Stomach (tissue), 9 donors: ENCODE data around the gene ZC3H12C. TPM values are rescaled to one million over a fixed set of nuclear protein-coding genes. Genes with fewer than 3 reads are reported as not detected.

Experiments
- DNase-seq, 2 donors: peaks; one replicate each; pipeline versions ENCODE4 v3.0.0 to v3.0.0-alpha.2; 2013 to 2019
- H3K27ac ChIP-seq, 5 donors: fragments of 200-600 bp in 4 of 5; sonication (generic) in 4 of 5; one replicate each; pipeline ENCODE4 v1.5.1; 2013 to 2019; ENCODE audit warnings: mild to moderate bottlenecking in 1 of 5, moderate library complexity in 1 of 5
- H3K27me3 ChIP-seq, 3 donors: fragments of 200-600 bp; sonication (generic); one replicate each; pipeline ENCODE4 v1.5.1; 2017 to 2019; ENCODE audit warnings: mixed run types in 1 of 3
- H3K36me3 ChIP-seq, 4 donors: fragments of 200-600 bp; sonication (generic); 1 replicate in 3 of 4; 2 replicates in 1 of 4; pipeline ENCODE4 v1.5.1; 2016 to 2019
- H3K4me1 ChIP-seq, 4 donors: fragments of 200-600 bp; sonication (generic); one replicate each; pipeline ENCODE4 v1.5.1; 2016 to 2019
- H3K4me3 ChIP-seq, 4 donors: fragments of 200-600 bp; sonication (generic) in 3 of 4; one replicate each; pipeline ENCODE4 v1.5.1; 2016 to 2019; ENCODE audit warnings: mild to moderate bottlenecking in 1 of 4
- H3K9me3 ChIP-seq, 4 donors: fragments of 200-600 bp; sonication (generic); one replicate each; pipeline ENCODE4 v1.5.1; 2016 to 2019
- CTCF ChIP-seq, 7 experiments: fragments of 450-650 bp in 4 of 7; fragments of 200-600 bp in 3 of 7; sonication (generic) in 3 of 7; IDR thresholded peaks; one replicate each; pipeline ENCODE4 v1.5.1; 2016 to 2019; ENCODE audit warnings: antibody characterized with exemption in 7 of 7, control low read depth in 2 of 7, mild to moderate bottlenecking in 1 of 7
- EP300 ChIP-seq: sonication (generic); formaldehyde crosslinking; IDR thresholded peaks from one replicate; pipeline ENCODE4 v1.6.1; 2017; ENCODE audit warnings: antibody characterized with exemption
- POLR2A ChIP-seq, 4 donors: fragments of 450-650 bp; IDR thresholded peaks; one replicate each; pipeline ENCODE4 v1.6.1; 2016; ENCODE audit warnings: antibody characterized with exemption in 4 of 4, control low read depth in 2 of 4, mild to moderate bottlenecking in 1 of 4, moderate library complexity in 1 of 4
- POLR2AphosphoS5 ChIP-seq, 3 donors: sonication (generic); formaldehyde crosslinking; IDR thresholded peaks; one replicate each; pipeline ENCODE4 v1.6.1; 2016; ENCODE audit warnings: antibody characterized with exemption in 3 of 3
- WGBS, 5 donors: extraction: QIAGEN DNeasy Blood & Tissue Kit in 3 of 5; methylation state at CpG; one replicate each; pipeline versions ENCODE4 v1.1.5 to v1.1.7; 2013 to 2018; 5-methylcytosine and 5-hydroxymethylcytosine counted together
- intact Hi-C: fragments of 100-400 bp; cut with DNase I; formaldehyde crosslinking; loops from one replicate; pipeline ENCODE4 v1.15.1; 2023; ENCODE audit warnings: low total_unique reads
- polyA plus RNA-seq, 3 donors: library from polyadenylated mRNA; stranded (reverse); fragments of 200-250 nt; gene quantifications; one replicate each; pipeline ENCODE4 v1.2.3, GENCODE V29; 2013
- total RNA-seq, 5 donors: library from RNA; depleted of rRNA; stranded (reverse); fragments of >200 nt; gene quantifications; one replicate each; pipeline versions ENCODE4 v1.1.0 to v1.2.3, GENCODE V29; 2014 to 2016
- donor health status: healthy with polysubstance abuse.
- donor health status: Bipolar disorder and iron deficiency.
- donor health status: healthy.

The ZC3H12C gene
- total and polyA plus RNA-seq, 8 donors: 1.3 to 23.2 (median 8.3) TPM

DNA sequence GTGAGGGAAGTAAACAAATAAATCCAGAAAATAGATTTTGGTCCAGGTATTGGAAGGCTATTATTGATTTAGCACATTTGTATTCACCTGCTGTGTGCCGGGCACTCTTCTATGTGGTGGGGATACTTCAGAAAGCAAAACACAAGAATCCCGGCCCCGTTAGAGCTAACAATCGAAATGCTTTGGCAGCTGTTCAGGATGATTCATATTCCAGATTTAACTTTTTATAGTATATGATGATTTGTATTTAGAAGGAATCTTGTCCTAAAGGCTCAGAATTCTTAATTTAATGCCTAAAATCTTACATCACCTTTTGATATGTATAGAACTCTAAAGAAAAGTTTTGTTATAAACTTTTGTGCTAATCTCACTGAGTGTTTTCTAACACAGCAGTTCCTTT lies 28.0 kb downstream of the ZC3H12C start:
- no peaks in the 10 kb centered on the region for H3K9me3 ChIP-seq
- no peak overlapping the region for H3K4me3 ChIP-seq
- TF ChIP-seq POLR2AphosphoS5 (IDR thresholded peaks at IDR 0.05) (no peak), CTCF (IDR thresholded peaks at IDR 0.05) (no peak), EP300 (no peak), POLR2A (IDR thresholded peaks at IDR 0.05) (no peak)
- DNase-seq: peak in 1 of 2 donors; percentile 49
- H3K4me1 ChIP-seq: peaks cover 5 to 13% (median 10%) of the 10 kb centered on the region in 4 donors
- intact Hi-C loops: no loop called here
- H3K27ac ChIP-seq: no peak overlapping the region
- no peaks in the 10 kb centered on the region for H3K27me3 ChIP-seq
- 11 to 28% (median 14%) methylated on average over 4 of the region's 4 CpGs for WGBS, 5 donors
- H3K36me3 ChIP-seq: peaks cover 0 to under 1% (median 0%) of the 10 kb centered on the region in 4 donors

DNA sequence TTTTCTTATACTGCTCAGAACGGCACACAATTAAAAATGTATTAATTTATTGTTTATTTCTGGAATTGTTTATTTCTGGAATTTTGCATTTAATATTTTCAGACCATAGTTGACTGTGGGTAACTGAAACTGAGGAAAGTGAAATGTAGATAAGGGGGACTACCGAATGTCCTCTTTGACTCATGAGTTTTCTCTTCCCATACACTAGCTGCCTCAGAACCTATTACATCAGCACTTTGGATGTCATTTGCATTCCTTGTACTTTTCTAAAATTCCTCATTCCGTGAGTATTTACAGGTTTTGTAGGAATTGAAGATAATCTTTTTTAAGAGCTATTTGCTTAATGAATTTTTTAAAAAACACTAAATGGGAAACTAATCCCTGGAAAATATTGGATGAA lies 29.8 kb downstream of the ZC3H12C start:
- Histone ChIP-seq H3K4me3 (no peak overlapping the region), H3K27me3 (no peaks in the 10 kb centered on the region), H3K36me3 (no peaks in the 10 kb centered on the region), H3K27ac (no peak overlapping the region), H3K9me3 (no peaks in the 10 kb centered on the region), H3K4me1 (peaks cover 8 to 24% (median 12%) of the 10 kb centered on the region in 4 donors)
- no peak for DNase-seq
- intact Hi-C loops: no loop called here
- 78 to 92% (median 88%) methylated on average over 3 of the region's 3 CpGs for WGBS, 5 donors
- no peak for TF ChIP-seq POLR2AphosphoS5 (IDR thresholded peaks at IDR 0.05)
- TF ChIP-seq EP300: no peak
- TF ChIP-seq POLR2A (IDR thresholded peaks at IDR 0.05): no peak
- no peak for TF ChIP-seq CTCF (IDR thresholded peaks at IDR 0.05)

- Histone ChIP-seq H3K27me3 (no peaks in the 10 kb centered on the region), H3K9me3 (no peaks in the 10 kb centered on the region), H3K4me3 (no peak overlapping the region), H3K27ac (no peak overlapping the region), H3K4me1 (peaks cover 8 to 30% (median 14%) of the 10 kb centered on the region in 4 donors), H3K36me3 (no peaks in the 10 kb centered on the region)
- intact Hi-C loops: no loop called here
- no peak for DNase-seq
- 40 to 68% (median 43%) methylated on average over 2 of the region's 2 CpGs for WGBS, 5 donors
- TF ChIP-seq POLR2AphosphoS5 (IDR thresholded peaks at IDR 0.05): no peak
These were observed 31.4 kb downstream of the ZC3H12C start for GRCh38 chr11:110124605-110125004.

GRCh38 chr11:110125632-110126031 lies 32.4 kb downstream of the ZC3H12C start:
- Histone ChIP-seq H3K27ac (no peak overlapping the region), H3K4me1 (peaks cover 8 to 26% (median 13%) of the 10 kb centered on the region in 4 donors), H3K27me3 (no peaks in the 10 kb centered on the region), H3K36me3 (no peaks in the 10 kb centered on the region), H3K4me3 (no peak overlapping the region), H3K9me3 (no peaks in the 10 kb centered on the region)
- DNase-seq: no peak
- 90 to 96% (median 93%) methylated on average over 4 of the region's 4 CpGs for WGBS, 5 donors
- intact Hi-C loops: no loop called here
- TF ChIP-seq POLR2A (IDR thresholded peaks at IDR 0.05): no peak
- TF ChIP-seq EP300: no peak
- TF ChIP-seq CTCF (IDR thresholded peaks at IDR 0.05): no peak
- no peak for TF ChIP-seq POLR2AphosphoS5 (IDR thresholded peaks at IDR 0.05)

DNA sequence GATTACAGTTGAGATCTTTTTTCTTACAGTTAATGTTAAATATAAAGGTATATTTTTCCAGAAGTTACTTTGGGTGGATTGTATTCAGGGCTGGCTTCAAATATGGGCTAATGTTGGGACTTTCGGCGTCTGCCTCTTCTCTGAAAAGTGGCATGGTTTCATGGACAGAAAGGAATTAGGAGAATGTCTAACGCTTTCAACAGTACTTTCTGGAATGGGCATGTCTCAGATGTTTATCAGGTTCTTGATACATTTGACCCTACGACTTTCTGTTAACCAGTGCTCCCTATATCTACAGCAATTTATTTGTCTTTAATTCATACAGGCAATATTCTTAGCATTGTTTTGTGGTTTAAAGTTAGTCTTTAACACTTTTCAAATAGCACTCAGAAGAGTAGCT lies 33.7 kb downstream of the ZC3H12C start:
- no peaks in the 10 kb centered on the region for H3K36me3 ChIP-seq
- no peak for DNase-seq
- H3K27ac ChIP-seq: no peak overlapping the region
- WGBS, 5 donors: 69 to 81% (median 74%) methylated on average over 4 of the region's 4 CpGs
- no peak overlapping the region for H3K4me3 ChIP-seq
- no peaks in the 10 kb centered on the region for H3K9me3 ChIP-seq
- TF ChIP-seq CTCF (IDR thresholded peaks at IDR 0.05): no peak
- no peak for TF ChIP-seq POLR2A (IDR thresholded peaks at IDR 0.05)
- no peak for TF ChIP-seq EP300
- no peak for TF ChIP-seq POLR2AphosphoS5 (IDR thresholded peaks at IDR 0.05)
- no peaks in the 10 kb centered on the region for H3K27me3 ChIP-seq
- H3K4me1 ChIP-seq: peaks cover 0 to 16% (median 7%) of the 10 kb centered on the region in 4 donors
- intact Hi-C loops: no loop called here
